Measurements from ENCODE around the gene CELA1.

Gene CELA1

DNA sequence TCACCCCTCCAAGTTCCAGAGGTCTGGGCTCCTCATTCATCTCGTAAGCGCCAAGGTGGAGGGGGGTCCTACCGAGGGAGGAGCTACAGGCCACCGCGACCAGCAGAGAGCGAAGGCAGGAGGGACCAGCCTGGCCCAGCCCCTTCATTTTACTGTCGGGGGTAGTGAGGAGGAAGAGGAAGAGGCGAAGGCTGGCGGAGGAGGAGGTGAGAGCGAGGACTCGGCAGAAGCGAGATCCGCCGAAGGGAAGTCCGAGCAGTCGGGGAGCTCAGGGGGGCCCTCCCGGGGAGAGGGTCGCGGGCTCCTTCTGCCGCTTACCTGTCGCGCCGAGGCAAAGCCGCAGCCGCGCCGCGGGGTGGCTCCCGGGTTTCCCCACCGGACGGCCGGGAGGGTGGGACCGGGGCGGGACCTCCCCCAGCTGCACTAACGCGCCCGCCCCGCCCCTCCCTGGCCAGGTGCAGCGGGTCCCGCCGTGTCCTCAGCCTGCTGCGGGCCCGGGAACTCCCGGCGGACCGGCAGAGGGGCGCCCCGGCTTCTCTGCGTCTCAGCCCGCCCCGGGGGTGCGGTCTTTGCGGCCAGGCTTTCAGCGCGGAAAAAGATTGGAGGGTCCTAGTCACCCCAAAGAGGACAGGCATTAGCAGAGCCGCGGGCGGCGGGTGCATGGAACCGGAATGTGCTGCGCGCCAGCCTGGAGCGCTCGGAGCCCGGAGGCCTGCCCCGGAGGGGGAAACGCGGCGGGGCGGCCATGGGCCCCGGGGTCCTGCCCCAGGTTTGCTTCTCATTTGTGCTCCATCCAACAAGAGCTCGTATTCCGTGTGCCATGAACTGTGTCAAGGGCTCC, 45.0 kb upstream of the CELA1 start, which contains the start of gene GALNT6:
GALNT6 (minus strand) TSS at position 124 of the 841 bp plus-strand sequence. CDS start 11,625 bp downstream, outside the sequence.
- TF ChIP-seq POLR2AphosphoS5 (IDR thresholded peaks at IDR 0.05; ENCODE audit: low read depth, low read length) (no peak), SIN3A (IDR thresholded peaks at IDR 0.05; ENCODE audit: borderline replicate concordance, insufficient read depth, low read length) (no peak), TAF1 (IDR thresholded peaks at IDR 0.05; ENCODE audit: borderline replicate concordance, insufficient read depth, low read length) (no peak), FOXP2 (optimal IDR thresholded peaks at IDR 0.05; ENCODE audit: borderline replicate concordance, extremely low read depth, extremely low read length, insufficient read depth) (no peak)
- TF ChIP-seq, protein P1, sequence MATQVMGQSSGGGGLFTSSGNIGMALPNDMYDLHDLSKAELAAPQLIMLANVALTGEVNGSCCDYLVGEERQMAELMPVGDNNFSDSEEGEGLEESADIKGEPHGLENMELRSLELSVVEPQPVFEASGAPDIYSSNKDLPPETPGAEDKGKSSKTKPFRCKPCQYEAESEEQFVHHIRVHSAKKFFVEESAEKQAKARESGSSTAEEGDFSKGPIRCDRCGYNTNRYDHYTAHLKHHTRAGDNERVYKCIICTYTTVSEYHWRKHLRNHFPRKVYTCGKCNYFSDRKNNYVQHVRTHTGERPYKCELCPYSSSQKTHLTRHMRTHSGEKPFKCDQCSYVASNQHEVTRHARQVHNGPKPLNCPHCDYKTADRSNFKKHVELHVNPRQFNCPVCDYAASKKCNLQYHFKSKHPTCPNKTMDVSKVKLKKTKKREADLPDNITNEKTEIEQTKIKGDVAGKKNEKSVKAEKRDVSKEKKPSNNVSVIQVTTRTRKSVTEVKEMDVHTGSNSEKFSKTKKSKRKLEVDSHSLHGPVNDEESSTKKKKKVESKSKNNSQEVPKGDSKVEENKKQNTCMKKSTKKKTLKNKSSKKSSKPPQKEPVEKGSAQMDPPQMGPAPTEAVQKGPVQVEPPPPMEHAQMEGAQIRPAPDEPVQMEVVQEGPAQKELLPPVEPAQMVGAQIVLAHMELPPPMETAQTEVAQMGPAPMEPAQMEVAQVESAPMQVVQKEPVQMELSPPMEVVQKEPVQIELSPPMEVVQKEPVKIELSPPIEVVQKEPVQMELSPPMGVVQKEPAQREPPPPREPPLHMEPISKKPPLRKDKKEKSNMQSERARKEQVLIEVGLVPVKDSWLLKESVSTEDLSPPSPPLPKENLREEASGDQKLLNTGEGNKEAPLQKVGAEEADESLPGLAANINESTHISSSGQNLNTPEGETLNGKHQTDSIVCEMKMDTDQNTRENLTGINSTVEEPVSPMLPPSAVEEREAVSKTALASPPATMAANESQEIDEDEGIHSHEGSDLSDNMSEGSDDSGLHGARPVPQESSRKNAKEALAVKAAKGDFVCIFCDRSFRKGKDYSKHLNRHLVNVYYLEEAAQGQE (IDR thresholded peaks at IDR 0.05; ENCODE audit: insufficient read depth in 1 of 2, low read depth in 2 of 2, low read length in 2 of 2): no peak

DNA sequence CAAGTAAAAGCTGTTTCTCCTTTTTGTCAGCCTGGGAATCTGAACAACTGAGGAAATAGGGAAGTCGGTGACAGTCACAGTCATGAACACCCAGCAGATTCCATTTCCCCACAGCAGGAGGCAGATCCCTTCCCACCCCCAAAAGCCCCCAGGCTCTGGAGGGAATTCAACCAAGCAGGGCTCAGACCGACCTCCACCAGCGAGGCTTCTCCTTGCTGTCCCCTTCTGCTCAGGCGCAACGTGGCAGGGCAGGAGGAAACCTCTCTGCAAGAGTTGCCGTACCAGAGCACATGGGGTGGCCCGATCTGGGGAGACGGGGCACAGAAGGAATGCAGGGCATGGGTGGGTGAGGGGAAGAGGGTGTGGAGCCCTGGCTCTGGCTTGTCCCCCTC, 44.4 kb upstream of the CELA1 start:
- TF ChIP-seq FOXP2 (optimal IDR thresholded peaks at IDR 0.05; ENCODE audit: borderline replicate concordance, extremely low read depth, extremely low read length, insufficient read depth): no peak
- TF ChIP-seq TAF1 (IDR thresholded peaks at IDR 0.05; ENCODE audit: borderline replicate concordance, insufficient read depth, low read length): no peak
- no peak for TF ChIP-seq SIN3A (IDR thresholded peaks at IDR 0.05; ENCODE audit: borderline replicate concordance, insufficient read depth, low read length)
- TF ChIP-seq, protein P1 (IDR thresholded peaks at IDR 0.05; ENCODE audit: insufficient read depth in 1 of 2, low read depth in 2 of 2, low read length in 2 of 2): no peak
- TF ChIP-seq POLR2AphosphoS5 (IDR thresholded peaks at IDR 0.05; ENCODE audit: low read depth, low read length): no peak

DNA sequence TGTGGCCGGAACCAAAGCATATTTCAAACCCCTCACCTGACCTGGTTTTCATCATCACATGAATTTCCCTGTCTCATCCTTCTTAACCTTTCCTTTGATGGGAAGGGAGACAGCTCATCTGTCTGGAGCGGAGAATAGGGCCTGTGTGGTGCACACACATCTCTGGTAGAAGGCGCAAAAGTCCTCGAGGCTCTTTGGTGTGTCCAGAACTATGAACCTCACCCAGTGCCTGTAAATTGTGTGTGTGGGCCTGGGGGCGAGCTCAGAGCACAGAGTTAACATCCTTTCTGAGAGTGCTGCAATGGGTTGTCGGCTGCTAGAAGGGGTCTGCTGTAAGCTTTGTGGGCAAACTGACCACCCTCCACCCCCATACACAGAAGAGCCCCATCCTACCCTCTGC, 44.0 kb upstream of the CELA1 start:
- TF ChIP-seq SIN3A (IDR thresholded peaks at IDR 0.05; ENCODE audit: borderline replicate concordance, insufficient read depth, low read length) (no peak), POLR2AphosphoS5 (IDR thresholded peaks at IDR 0.05; ENCODE audit: low read depth, low read length) (no peak), FOXP2 (optimal IDR thresholded peaks at IDR 0.05; ENCODE audit: borderline replicate concordance, extremely low read depth, extremely low read length, insufficient read depth) (no peak), TAF1 (IDR thresholded peaks at IDR 0.05; ENCODE audit: borderline replicate concordance, insufficient read depth, low read length) (no peak)
- TF ChIP-seq, protein P1 (IDR thresholded peaks at IDR 0.05; ENCODE audit: insufficient read depth in 1 of 2, low read depth in 2 of 2, low read length in 2 of 2): no peak

DNA sequence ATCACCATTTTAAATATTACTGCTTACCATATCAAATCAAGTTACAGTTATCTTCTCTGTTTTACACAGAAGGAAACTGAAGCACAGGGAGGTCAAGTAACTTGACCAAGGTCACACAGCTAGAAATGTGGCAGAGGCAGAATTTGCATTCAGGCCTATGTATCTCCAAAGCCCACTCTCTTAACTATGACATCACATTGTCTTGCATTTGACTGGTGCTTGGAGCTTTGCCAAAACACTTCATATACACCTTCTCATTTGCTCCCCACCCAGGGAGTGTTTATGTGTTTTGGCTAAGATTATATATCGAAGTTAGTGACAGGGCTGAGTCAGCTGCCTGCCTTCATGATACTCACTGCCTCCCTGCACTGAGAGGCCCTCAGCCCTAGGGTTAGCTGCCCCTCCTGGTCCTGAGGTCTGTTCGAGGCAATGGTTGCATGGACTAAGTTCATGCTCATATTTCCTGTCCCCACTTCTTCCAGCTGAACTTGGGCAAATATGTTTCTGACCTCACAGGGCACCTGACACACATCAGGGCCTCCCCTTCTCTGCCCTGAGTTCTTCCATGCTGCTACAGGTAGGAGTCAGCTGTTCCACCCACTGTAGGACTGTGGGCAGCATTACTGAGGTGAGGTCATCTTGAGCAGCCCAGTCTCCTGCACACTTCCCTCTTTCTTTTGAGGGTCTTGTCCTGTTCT, 43.0 kb upstream of the CELA1 start:
- TF ChIP-seq SIN3A (IDR thresholded peaks at IDR 0.05; ENCODE audit: borderline replicate concordance, insufficient read depth, low read length) (no peak), POLR2AphosphoS5 (IDR thresholded peaks at IDR 0.05; ENCODE audit: low read depth, low read length) (no peak), TAF1 (IDR thresholded peaks at IDR 0.05; ENCODE audit: borderline replicate concordance, insufficient read depth, low read length) (no peak), FOXP2 (optimal IDR thresholded peaks at IDR 0.05; ENCODE audit: borderline replicate concordance, extremely low read depth, extremely low read length, insufficient read depth) (no peak)
- TF ChIP-seq, protein P1 (IDR thresholded peaks at IDR 0.05; ENCODE audit: insufficient read depth in 1 of 2, low read depth in 2 of 2, low read length in 2 of 2): no peak
